ENCODE data around the gene LMF2.

- no peak for TF ChIP-seq CTCF (IDR thresholded peaks at IDR 0.05; ENCODE audit: low read depth, low read length, poor library complexity, severe bottlenecking)
- TF ChIP-seq EZH2phosphoT487 (IDR thresholded peaks at IDR 0.05; ENCODE audit: borderline replicate concordance, low read length), result no peak
These were observed 46.6 kb downstream of the LMF2 start for GRCh38 chr22:50460938-50461337.
